ENCODE results near the gene ZNF22. TPM values are rescaled to one million over a fixed set of nuclear protein-coding genes. Genes with fewer than 3 reads are reported as not detected.
A peak's percentile ranks its signal among the peaks of the same experiment; 100 is the strongest.

The ZNF22 gene
- total RNA-seq, 1 experiment from 2014 or later: 36.9 TPM

GRCh38 chr10:44965651-44966097, 35.0 kb upstream of the ZNF22 start:
- Histone ChIP-seq H3K79me1 (ENCODE audit: insufficient read depth, low read depth, low read length, poor library complexity, severe bottlenecking) (no peaks in the 10 kb centered on the region), H3K79me2 (ENCODE audit: insufficient read depth, low read length) (no peaks in the 10 kb centered on the region), H2AK5ac (ENCODE audit: insufficient read length, low read length) (no peak overlapping the region), H3K27me3 (ENCODE audit: insufficient read depth, low read length) (no peaks in the 10 kb centered on the region), H2BK15ac (ENCODE audit: low read depth, low read length) (no peak overlapping the region), H3K27ac (ENCODE audit: insufficient read length, low read depth, low read length) (no peak overlapping the region), H4K91ac (ENCODE audit: insufficient read length, low read depth, low read length) (no peak overlapping the region), H3K18ac (ENCODE audit: insufficient read length, low read depth, low read length) (no peak overlapping the region), H4K5ac (ENCODE audit: insufficient read length, low read depth, low read length) (no peak overlapping the region), H3T11ph (ENCODE audit: low read length) (no peak overlapping the region), H2BK12ac (ENCODE audit: insufficient read length, low read depth, low read length) (no peak overlapping the region), H2BK5ac (ENCODE audit: insufficient read length, low read length) (no peak overlapping the region), H3K4ac (ENCODE audit: low read depth, low read length) (no peak overlapping the region), H2BK120ac (ENCODE audit: low read depth, low read length, poor library complexity, severe bottlenecking) (no peak overlapping the region), H4K8ac (replicated peaks; ENCODE audit: insufficient read length, low read depth, low read length) (no peak overlapping the region), H4K20me1 (ENCODE audit: control insufficient read depth, insufficient read depth, insufficient read length) (no peaks in the 10 kb centered on the region), H3K56ac (ENCODE audit: insufficient read length, low read depth, low read length) (no peak overlapping the region), H3K23ac (ENCODE audit: insufficient read length, low read depth, low read length) (no peak overlapping the region), H3K14ac (ENCODE audit: insufficient read depth, low read length) (no peak overlapping the region), H2AFZ (ENCODE audit: low read length) (no peak overlapping the region), H3K9ac (ENCODE audit: extremely low read depth, insufficient read length, low read length) (no peak overlapping the region), H3K4me2 (ENCODE audit: insufficient read depth, insufficient read length, low read length) (no peak overlapping the region), H3K9me3 (ENCODE audit: control insufficient read depth, low read depth, low read length) (no peaks in the 10 kb centered on the region), H3K23me2 (ENCODE audit: insufficient read length, low read depth, low read length, poor library complexity, severe bottlenecking) (no peaks in the 10 kb centered on the region), H2BK20ac (ENCODE audit: low read depth, low read length, poor library complexity, severe bottlenecking) (no peak overlapping the region), H3K4me1 (ENCODE audit: insufficient read depth, low read length) (peaks cover 19% of the 10 kb centered on the region)
- DNase-seq: peak; percentile 26
- H3K27me3 Mint-ChIP-seq (ENCODE audit: low read depth): peaks cover 6% of the 10 kb centered on the region
- peak overlapping the region in 1 of 2 experiments; percentile 21; a peak in 2 of 5 replicates for H3K4me3 Mint-ChIP-seq
- WGBS (ENCODE audit: extremely low coverage, insufficient read length, low lambda C conversion rate): no CpG with 5 or more reads among the region's 6 CpGs
- peak overlapping the region in 1 of 3 experiments; percentile 4; a peak in 1 of 7 replicates for H3K27ac Mint-ChIP-seq
- TF ChIP-seq CTCF (conservative IDR thresholded peaks at IDR 0.05): no peak
- H3K4me1 Mint-ChIP-seq: peaks cover 63 to 64% of the 10 kb centered on the region in 2 experiments
- H3K9me3 Mint-ChIP-seq: no peaks in the 10 kb centered on the region; a peak in 2 of 5 replicates
- H3K36me3 Mint-ChIP-seq (ENCODE audit: insufficient read depth in 1 of 3, low read depth in 3 of 3): peaks cover 3 to 14% (median 4%) of the 10 kb centered on the region in 3 experiments; a peak in 6 of 7 replicates

All from H9 (cell line).